Vagina (tissue), 2 donors: ENCODE data around the gene CTNNB1. TPM values are rescaled to one million over a fixed set of nuclear protein-coding genes. Genes with fewer than 3 reads are reported as not detected.

Experiments used
- DNase-seq, 2 donors: peaks; one replicate each; pipeline ENCODE4 v3.0.0-alpha.2; 2017; ENCODE audit errors: extremely low spot score in 2 of 2
- H3K27ac ChIP-seq: fragments of 200-600 bp; sonication (generic); one replicate; pipeline ENCODE4 v1.5.1; 2019
- H3K27me3 ChIP-seq: fragments of 200-600 bp; sonication (generic); one replicate; pipeline ENCODE4 v1.5.1; 2019
- H3K36me3 ChIP-seq, 2 donors: fragments of 200-600 bp; sonication (generic); one replicate each; pipeline ENCODE4 v1.5.1; 2017 to 2019
- H3K4me1 ChIP-seq: fragments of 200-600 bp; sonication (generic); one replicate; pipeline ENCODE4 v1.5.1; 2019
- H3K4me3 ChIP-seq, 2 donors: fragments of 200-600 bp; sonication (generic); 1 replicate in 1 of 2; 2 replicates in 1 of 2; pipeline ENCODE4 v1.5.1; 2016 to 2019
- H3K9me3 ChIP-seq: fragments of 200-600 bp; sonication (generic); one replicate; pipeline ENCODE4 v1.5.1; 2019
- POLR2A ChIP-seq, 2 donors: fragments of 450-650 bp; IDR thresholded peaks; one replicate each; pipeline ENCODE4 v1.6.1; 2017; ENCODE audit warnings: antibody characterized with exemption in 2 of 2, mild to moderate bottlenecking in 2 of 2, moderate library complexity in 2 of 2
- POLR2AphosphoS5 ChIP-seq, 2 donors: sonication (generic); formaldehyde crosslinking; IDR thresholded peaks; one replicate each; pipeline ENCODE4 v1.9.0; 2017; ENCODE audit warnings: antibody characterized with exemption in 2 of 2, mild to moderate bottlenecking in 2 of 2, low read depth in 1 of 2; ENCODE audit not compliant: insufficient read depth in 1 of 2
- intact Hi-C: fragments of 100-400 bp; cut with DNase I; formaldehyde crosslinking; loops from one replicate; pipeline ENCODE4 v1.15.1; 2023
- total RNA-seq: library from RNA; depleted of rRNA; stranded (reverse); fragments of >200 nt; gene quantifications from one replicate; pipeline ENCODE4 v1.2.3, GENCODE V29; 2016
- TF ChIP-seq, protein P1 (sequence below), 3 experiments: fragments of 450-650 bp in 2 of 3; fragments of 200-600 bp in 1 of 3; sonication (generic) in 1 of 3; IDR thresholded peaks; one replicate each; pipeline ENCODE4 v1.5.1; 2017 to 2019; ENCODE audit warnings: antibody characterized with exemption in 3 of 3, mild to moderate bottlenecking in 2 of 3, moderate library complexity in 2 of 3

CTNNB1 gene
- total RNA-seq, 1 donor from 2014 or later, result 505 TPM

DNA sequence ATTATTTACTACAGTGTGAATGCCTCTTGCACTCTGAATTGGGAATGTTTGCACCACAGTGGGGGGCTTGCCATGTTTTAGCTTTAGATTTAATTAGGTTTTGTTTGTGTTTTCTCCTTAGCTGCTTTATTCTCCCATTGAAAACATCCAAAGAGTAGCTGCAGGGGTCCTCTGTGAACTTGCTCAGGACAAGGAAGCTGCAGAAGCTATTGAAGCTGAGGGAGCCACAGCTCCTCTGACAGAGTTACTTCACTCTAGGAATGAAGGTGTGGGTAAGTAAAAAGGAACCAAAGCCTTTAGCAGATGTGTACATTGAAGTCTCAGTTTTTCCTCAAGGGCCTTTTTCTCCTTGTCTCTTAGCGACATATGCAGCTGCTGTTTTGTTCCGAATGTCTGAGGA, 36.9 kb downstream of the CTNNB1 start:
- TF ChIP-seq, protein P1, sequence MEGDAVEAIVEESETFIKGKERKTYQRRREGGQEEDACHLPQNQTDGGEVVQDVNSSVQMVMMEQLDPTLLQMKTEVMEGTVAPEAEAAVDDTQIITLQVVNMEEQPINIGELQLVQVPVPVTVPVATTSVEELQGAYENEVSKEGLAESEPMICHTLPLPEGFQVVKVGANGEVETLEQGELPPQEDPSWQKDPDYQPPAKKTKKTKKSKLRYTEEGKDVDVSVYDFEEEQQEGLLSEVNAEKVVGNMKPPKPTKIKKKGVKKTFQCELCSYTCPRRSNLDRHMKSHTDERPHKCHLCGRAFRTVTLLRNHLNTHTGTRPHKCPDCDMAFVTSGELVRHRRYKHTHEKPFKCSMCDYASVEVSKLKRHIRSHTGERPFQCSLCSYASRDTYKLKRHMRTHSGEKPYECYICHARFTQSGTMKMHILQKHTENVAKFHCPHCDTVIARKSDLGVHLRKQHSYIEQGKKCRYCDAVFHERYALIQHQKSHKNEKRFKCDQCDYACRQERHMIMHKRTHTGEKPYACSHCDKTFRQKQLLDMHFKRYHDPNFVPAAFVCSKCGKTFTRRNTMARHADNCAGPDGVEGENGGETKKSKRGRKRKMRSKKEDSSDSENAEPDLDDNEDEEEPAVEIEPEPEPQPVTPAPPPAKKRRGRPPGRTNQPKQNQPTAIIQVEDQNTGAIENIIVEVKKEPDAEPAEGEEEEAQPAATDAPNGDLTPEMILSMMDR (IDR thresholded peaks at IDR 0.05), result no peak
- TF ChIP-seq POLR2A (IDR thresholded peaks at IDR 0.05) (no peak), POLR2AphosphoS5 (IDR thresholded peaks at IDR 0.05; ENCODE audit: insufficient read depth in 1 of 2, low read depth in 1 of 2) (no peak)
- Histone ChIP-seq H3K4me1 (peaks cover 21% of the 10 kb centered on the region), H3K9me3 (no peaks in the 10 kb centered on the region), H3K36me3 (peaks cover 4 to 88% of the 10 kb centered on the region in 2 donors), H3K4me3 (no peak overlapping the region), H3K27ac (no peak overlapping the region), H3K27me3 (no peaks in the 10 kb centered on the region)
- intact Hi-C loops, result no loop called here
- no peak for DNase-seq

DNA sequence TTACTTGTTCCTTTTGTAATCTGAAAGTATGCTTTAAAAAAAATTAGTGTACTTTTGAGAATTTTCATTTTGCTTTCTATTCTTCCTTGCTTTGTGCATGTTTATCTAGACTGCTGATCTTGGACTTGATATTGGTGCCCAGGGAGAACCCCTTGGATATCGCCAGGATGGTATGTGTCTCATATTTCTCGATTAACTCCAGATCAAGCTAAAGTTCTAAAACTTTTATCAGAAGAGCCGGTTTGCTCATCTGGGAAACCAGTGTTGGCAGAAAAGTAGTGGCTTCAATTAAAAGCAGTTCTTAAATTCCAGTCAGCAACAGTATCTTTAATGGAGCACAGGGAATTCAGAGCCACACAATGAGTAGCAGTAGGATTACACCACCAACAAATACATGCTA, 38.6 kb downstream of the CTNNB1 start:
- no peak for DNase-seq
- TF ChIP-seq POLR2AphosphoS5 (IDR thresholded peaks at IDR 0.05; ENCODE audit: insufficient read depth in 1 of 2, low read depth in 1 of 2) (no peak), POLR2A (IDR thresholded peaks at IDR 0.05) (no peak)
- TF ChIP-seq, protein P1 (IDR thresholded peaks at IDR 0.05), result no peak
- H3K27me3 ChIP-seq, result no peaks in the 10 kb centered on the region
- H3K9me3 ChIP-seq, result no peaks in the 10 kb centered on the region
- intact Hi-C loops, result no loop called here
- no peak overlapping the region for H3K4me3 ChIP-seq
- H3K36me3 ChIP-seq, result peaks cover 4 to 82% of the 10 kb centered on the region in 2 donors
- H3K27ac ChIP-seq, result no peak overlapping the region
- H3K4me1 ChIP-seq, result peaks cover 21% of the 10 kb centered on the region

DNA sequence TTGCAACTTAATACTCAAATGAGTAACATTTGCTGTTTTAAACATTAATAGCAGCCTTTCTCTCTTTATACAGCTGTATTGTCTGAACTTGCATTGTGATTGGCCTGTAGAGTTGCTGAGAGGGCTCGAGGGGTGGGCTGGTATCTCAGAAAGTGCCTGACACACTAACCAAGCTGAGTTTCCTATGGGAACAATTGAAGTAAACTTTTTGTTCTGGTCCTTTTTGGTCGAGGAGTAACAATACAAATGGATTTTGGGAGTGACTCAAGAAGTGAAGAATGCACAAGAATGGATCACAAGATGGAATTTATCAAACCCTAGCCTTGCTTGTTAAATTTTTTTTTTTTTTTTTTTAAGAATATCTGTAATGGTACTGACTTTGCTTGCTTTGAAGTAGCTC, 40.3 kb downstream of the CTNNB1 start:
- TF ChIP-seq POLR2AphosphoS5 (IDR thresholded peaks at IDR 0.05; ENCODE audit: insufficient read depth in 1 of 2, low read depth in 1 of 2) (no peak), POLR2A (IDR thresholded peaks at IDR 0.05) (no peak)
- TF ChIP-seq, protein P1 (IDR thresholded peaks at IDR 0.05), result no peak
- Histone ChIP-seq H3K4me1 (peaks cover 21% of the 10 kb centered on the region), H3K27me3 (no peaks in the 10 kb centered on the region), H3K9me3 (no peaks in the 10 kb centered on the region), H3K4me3 (no peak overlapping the region), H3K27ac (no peak overlapping the region), H3K36me3 (peaks cover 4 to 65% of the 10 kb centered on the region in 2 donors)
- intact Hi-C loops, result no loop called here
- DNase-seq, result no peak

DNA sequence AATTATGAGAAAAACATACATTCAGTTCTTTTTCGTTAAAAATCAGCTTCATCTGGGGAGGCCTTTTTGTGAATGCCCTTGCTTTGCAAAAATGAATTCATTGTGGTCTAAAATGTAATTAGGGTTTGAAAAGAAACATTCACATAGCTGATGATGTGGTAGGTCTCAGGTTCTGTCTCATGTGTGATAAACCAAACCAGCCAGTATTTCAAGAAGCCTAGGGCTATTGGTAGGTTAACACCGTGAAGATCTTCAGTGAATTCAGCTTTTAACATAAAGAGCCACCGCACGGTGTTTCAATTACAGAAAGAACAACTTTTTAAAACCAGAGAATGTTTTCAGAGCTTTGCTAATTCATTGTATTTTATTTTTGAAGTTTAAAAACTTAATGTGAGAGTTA, 41.9 kb downstream of the CTNNB1 start:
- no peak for DNase-seq
- Histone ChIP-seq H3K27ac (no peak overlapping the region), H3K4me1 (peaks cover 21% of the 10 kb centered on the region), H3K4me3 (no peak overlapping the region), H3K9me3 (no peaks in the 10 kb centered on the region), H3K27me3 (no peaks in the 10 kb centered on the region), H3K36me3 (peaks cover 4 to 50% of the 10 kb centered on the region in 2 donors)
- intact Hi-C loops, result no loop called here
- TF ChIP-seq, protein P1 (IDR thresholded peaks at IDR 0.05), result no peak
- TF ChIP-seq POLR2A (IDR thresholded peaks at IDR 0.05) (no peak), POLR2AphosphoS5 (IDR thresholded peaks at IDR 0.05; ENCODE audit: insufficient read depth in 1 of 2, low read depth in 1 of 2) (no peak)

DNA sequence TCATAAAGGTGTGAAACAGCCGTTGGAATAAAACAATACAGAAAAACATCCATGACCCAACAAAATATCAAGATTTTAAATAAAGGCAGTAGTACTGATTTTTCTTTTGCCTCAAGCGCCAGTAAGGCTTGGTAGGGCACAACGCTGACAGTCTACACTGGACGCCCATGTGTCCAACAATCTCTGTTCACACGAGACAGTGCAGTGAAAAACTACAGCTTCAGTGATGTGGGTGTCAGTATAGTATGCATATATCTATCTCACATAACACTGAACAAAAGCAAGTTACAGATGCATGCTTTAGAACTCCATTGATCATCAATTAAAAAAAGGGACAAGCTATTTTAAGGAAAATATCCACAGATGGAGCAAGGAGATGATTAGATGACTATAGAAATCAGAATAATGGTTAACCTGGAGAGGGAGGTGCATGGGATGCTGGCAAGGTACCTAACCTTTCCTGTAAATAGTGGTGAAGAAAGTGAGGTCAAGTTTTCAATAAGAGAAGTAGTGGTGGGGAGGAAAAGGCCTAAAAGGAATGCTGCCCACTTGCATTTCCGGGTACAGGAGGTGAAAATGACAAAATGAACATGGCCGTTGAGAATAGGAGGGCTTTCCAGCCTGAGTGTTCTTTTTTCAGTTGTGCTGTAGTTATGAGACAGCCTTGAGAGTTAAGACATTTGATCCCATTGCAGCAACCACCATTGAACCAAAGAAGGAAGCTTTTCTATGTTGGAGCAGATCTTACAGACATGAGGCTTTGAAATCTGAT, 42.7 kb downstream of the CTNNB1 start:
- H3K4me3 ChIP-seq, result no peak overlapping the region
- peaks cover 21% of the 10 kb centered on the region for H3K4me1 ChIP-seq
- H3K27me3 ChIP-seq, result no peaks in the 10 kb centered on the region
- H3K36me3 ChIP-seq, result peaks cover 4 to 41% of the 10 kb centered on the region in 2 donors
- intact Hi-C loops, result no loop called here
- H3K27ac ChIP-seq, result no peak overlapping the region
- no peak for DNase-seq
- no peaks in the 10 kb centered on the region for H3K9me3 ChIP-seq
- TF ChIP-seq, protein P1 (IDR thresholded peaks at IDR 0.05), result no peak
- TF ChIP-seq POLR2A (IDR thresholded peaks at IDR 0.05), result no peak
- no peak for TF ChIP-seq POLR2AphosphoS5 (IDR thresholded peaks at IDR 0.05; ENCODE audit: insufficient read depth in 1 of 2, low read depth in 1 of 2)
